ENCODE data around the gene LGALS4.

DNA sequence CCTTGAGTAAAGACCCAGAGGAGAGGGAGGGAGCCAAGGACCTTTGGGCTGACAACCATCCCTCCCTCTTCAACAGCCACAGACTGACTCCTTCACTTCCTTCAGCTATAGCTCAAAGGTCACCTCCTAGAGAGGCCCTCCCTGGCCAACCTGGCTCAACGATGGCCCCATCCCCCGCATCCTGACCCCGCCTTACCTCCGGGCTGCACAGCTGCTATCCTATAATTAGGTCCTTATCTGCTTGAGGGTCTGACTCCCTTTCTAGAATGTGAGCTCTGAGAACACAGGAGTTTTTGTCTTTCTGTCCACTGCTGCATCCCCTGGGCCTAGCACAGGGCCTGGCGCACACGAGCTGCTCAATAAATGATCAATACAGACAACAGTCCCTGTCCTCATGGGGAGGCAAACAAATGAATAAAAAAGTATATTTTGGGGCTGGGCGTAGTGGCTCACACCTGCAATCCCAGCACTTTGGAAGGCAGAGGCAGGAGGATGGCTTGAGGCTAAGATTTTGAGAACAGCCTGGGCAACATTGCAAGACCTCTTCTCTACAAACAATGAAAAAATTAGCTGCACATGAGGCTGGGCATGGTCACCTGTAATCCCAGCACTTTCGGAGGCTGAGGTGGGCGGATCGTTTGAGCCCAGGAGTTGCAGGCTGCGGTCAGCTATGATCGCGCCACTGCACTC, 6.6 kb upstream of the LGALS4 start:
- TF ChIP-seq, protein P1, sequence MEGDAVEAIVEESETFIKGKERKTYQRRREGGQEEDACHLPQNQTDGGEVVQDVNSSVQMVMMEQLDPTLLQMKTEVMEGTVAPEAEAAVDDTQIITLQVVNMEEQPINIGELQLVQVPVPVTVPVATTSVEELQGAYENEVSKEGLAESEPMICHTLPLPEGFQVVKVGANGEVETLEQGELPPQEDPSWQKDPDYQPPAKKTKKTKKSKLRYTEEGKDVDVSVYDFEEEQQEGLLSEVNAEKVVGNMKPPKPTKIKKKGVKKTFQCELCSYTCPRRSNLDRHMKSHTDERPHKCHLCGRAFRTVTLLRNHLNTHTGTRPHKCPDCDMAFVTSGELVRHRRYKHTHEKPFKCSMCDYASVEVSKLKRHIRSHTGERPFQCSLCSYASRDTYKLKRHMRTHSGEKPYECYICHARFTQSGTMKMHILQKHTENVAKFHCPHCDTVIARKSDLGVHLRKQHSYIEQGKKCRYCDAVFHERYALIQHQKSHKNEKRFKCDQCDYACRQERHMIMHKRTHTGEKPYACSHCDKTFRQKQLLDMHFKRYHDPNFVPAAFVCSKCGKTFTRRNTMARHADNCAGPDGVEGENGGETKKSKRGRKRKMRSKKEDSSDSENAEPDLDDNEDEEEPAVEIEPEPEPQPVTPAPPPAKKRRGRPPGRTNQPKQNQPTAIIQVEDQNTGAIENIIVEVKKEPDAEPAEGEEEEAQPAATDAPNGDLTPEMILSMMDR (conservative IDR thresholded peaks at IDR 0.05; ENCODE audit: low read length): no peak
- TF ChIP-seq EZH2phosphoT487 (IDR thresholded peaks at IDR 0.05; ENCODE audit: borderline replicate concordance): no peak
